GM18861 (cell line): ENCODE results near the gene FCGR3B.
A peak's percentile ranks its signal among the peaks of the same experiment; 100 is the strongest.
"Not testable (repeated sequence)": the region's sequence is repeated elsewhere in the genome, so short reads cannot be mapped to it uniquely, and the experiment has no call there.

Experiments used
- ATAC-seq: cut with Tn5 transposase; IDR thresholded peaks from one replicate; pipeline ENCODE4 v1.9.1; 2021; ENCODE audit not compliant: unreplicated experiment

FCGR3B gene

GRCh38 chr1:161631076-161631475 is at the start of gene FCGR3B:
Gene FCGR3B (minus strand): TSS chr1:161631176. CDS start chr1:161631094, 82 bp downstream.
- ATAC-seq = no peak

- no peak for ATAC-seq
These were observed 47.5 kb upstream of the FCGR3B start for GRCh38 chr1:161678500-161678899.

- no peak for ATAC-seq
These were observed 46.1 kb upstream of the FCGR3B start for GRCh38 chr1:161676958-161677689.

GRCh38 chr1:161676441-161676840 is 45.5 kb upstream of the FCGR3B start:
- no peak for ATAC-seq

GRCh38 chr1:161674908-161675307 is 43.9 kb upstream of the FCGR3B start:
- ATAC-seq = not testable (repeated sequence)

- not testable (repeated sequence) for ATAC-seq
These were observed 43.5 kb upstream of the FCGR3B start for GRCh38 chr1:161674447-161674846.

GRCh38 chr1:161673437-161673836 is 42.5 kb upstream of the FCGR3B start:
- ATAC-seq = not testable (repeated sequence)

- not testable (repeated sequence) for ATAC-seq
These were observed 40.4 kb upstream of the FCGR3B start for GRCh38 chr1:161671045-161672020.

- not testable (repeated sequence) for ATAC-seq
These were observed 33.7 kb upstream of the FCGR3B start for GRCh38 chr1:161664689-161665088.

- ATAC-seq = not testable (repeated sequence)
These were observed 32.6 kb upstream of the FCGR3B start for GRCh38 chr1:161663569-161663968.

GRCh38 chr1:161662684-161663339 is 31.8 kb upstream of the FCGR3B start, which contains the start of gene FCGR2B:
Gene FCGR2B (plus strand): TSS chr1:161663143. CDS start chr1:161663242, 99 bp downstream.
- ATAC-seq = peak; percentile 62

GRCh38 chr1:161661660-161662311 is 30.8 kb upstream of the FCGR3B start:
- ATAC-seq = not testable (repeated sequence)

GRCh38 chr1:161658524-161658923 is 27.5 kb upstream of the FCGR3B start:
- ATAC-seq = not testable (repeated sequence)

- not testable (repeated sequence) for ATAC-seq
These were observed 23.0 kb upstream of the FCGR3B start for GRCh38 chr1:161653971-161654370.

GRCh38 chr1:161653541-161653940 is 22.6 kb upstream of the FCGR3B start:
- ATAC-seq = not testable (repeated sequence)

- not testable (repeated sequence) for ATAC-seq
These were observed 16.8 kb upstream of the FCGR3B start for GRCh38 chr1:161647507-161648360.

- ATAC-seq = not testable (repeated sequence)
These were observed 13.9 kb upstream of the FCGR3B start for GRCh38 chr1:161644855-161645254.

- ATAC-seq = not testable (repeated sequence)
These were observed 12.7 kb upstream of the FCGR3B start for GRCh38 chr1:161643481-161644208.

- ATAC-seq = not testable (repeated sequence)
These were observed 11.7 kb upstream of the FCGR3B start for GRCh38 chr1:161642697-161643096.
